SJCRH30 (cell line): ENCODE data around the gene SORBS1. TPM values are rescaled to one million over a fixed set of nuclear protein-coding genes. Genes with fewer than 3 reads are reported as not detected.
A peak's percentile ranks its signal among the peaks of the same experiment; 100 is the strongest.

ENCODE experiments used
- DNase-seq, 2 experiments: peaks; one replicate each; pipeline ENCODE4 v3.0.0-alpha.2; 2015 to 2020
- H3K27ac ChIP-seq: fragments of 250-450 bp; sonication (Bioruptor Pico); 2 replicates; pipeline ENCODE4 v1.5.1; 2020; ENCODE audit warnings: mild to moderate bottlenecking, moderate library complexity
- H3K27me3 ChIP-seq: fragments of 250-450 bp; sonication (Bioruptor Pico); 2 replicates; pipeline ENCODE4 v1.5.1; 2020; ENCODE audit warnings: mild to moderate bottlenecking, moderate library complexity
- H3K36me3 ChIP-seq: fragments of 250-450 bp; sonication (Bioruptor Pico); 2 replicates; pipeline ENCODE4 v1.5.1; 2020; ENCODE audit warnings: mild to moderate bottlenecking, moderate library complexity
- H3K4me1 ChIP-seq: fragments of 250-450 bp; sonication (Bioruptor Pico); 2 replicates; pipeline ENCODE4 v1.5.1; 2020; ENCODE audit warnings: mild to moderate bottlenecking, moderate library complexity
- H3K4me3 ChIP-seq: fragments of 250-450 bp; sonication (Bioruptor Pico); 2 replicates; pipeline ENCODE4 v1.5.1; 2020; ENCODE audit warnings: mild to moderate bottlenecking, moderate library complexity
- H3K9me3 ChIP-seq: fragments of 250-450 bp; sonication (Bioruptor Pico); replicated peaks from 2 replicates; pipeline ENCODE4 v1.5.1; 2020; ENCODE audit warnings: mild to moderate bottlenecking, moderate library complexity
- total RNA-seq: library from RNA; depleted of rRNA; stranded (reverse); fragments of >200 nt; shearing (Covaris generic); gene quantifications from 2 replicates; pipeline ENCODE4 v1.2.3, GENCODE V29; 2014; rRNA removed

SORBS1 gene
- total RNA-seq, 1 experiment from 2014 or later = 17.1 TPM

GRCh38 chr10:95275726-95276366 is 285.3 kb downstream of the SORBS1 start:
- Histone ChIP-seq H3K9me3 (no peaks in the 10 kb centered on the region), H3K4me1 (peaks cover 4% of the 10 kb centered on the region; the same call in 1 of the 2 replicates), H3K36me3 (no peaks in the 10 kb centered on the region), H3K27ac (no peak overlapping the region), H3K27me3 (no peaks in the 10 kb centered on the region), H3K4me3 (no peak overlapping the region)
- DNase-seq = no peak

GRCh38 chr10:95273393-95274312 is 287.5 kb downstream of the SORBS1 start:
- Histone ChIP-seq H3K4me3 (no peak overlapping the region), H3K9me3 (no peaks in the 10 kb centered on the region), H3K27ac (no peak overlapping the region), H3K27me3 (no peaks in the 10 kb centered on the region), H3K36me3 (no peaks in the 10 kb centered on the region), H3K4me1 (peaks cover 4% of the 10 kb centered on the region; the same call in 1 of the 2 replicates)
- DNase-seq = no peak

- Histone ChIP-seq H3K4me1 (peaks cover 7% of the 10 kb centered on the region; the same call in 1 of the 2 replicates), H3K4me3 (no peak overlapping the region), H3K36me3 (no peaks in the 10 kb centered on the region), H3K27ac (no peak overlapping the region), H3K9me3 (no peaks in the 10 kb centered on the region), H3K27me3 (no peaks in the 10 kb centered on the region)
- DNase-seq = no peak
Measured at GRCh38 chr10:95268438-95268837, 292.7 kb downstream of the SORBS1 start.

- H3K36me3 ChIP-seq = no peaks in the 10 kb centered on the region
- H3K27ac ChIP-seq = no peak overlapping the region
- H3K27me3 ChIP-seq = no peaks in the 10 kb centered on the region
- H3K4me3 ChIP-seq = no peak overlapping the region
- no peaks in the 10 kb centered on the region for H3K9me3 ChIP-seq
- no peak for DNase-seq
- H3K4me1 ChIP-seq = peaks cover 6% of the 10 kb centered on the region; the same call in 1 of the 2 replicates
Measured at GRCh38 chr10:95267251-95267650, 293.9 kb downstream of the SORBS1 start.

GRCh38 chr10:95266674-95267095 is 294.5 kb downstream of the SORBS1 start:
- H3K27me3 ChIP-seq = no peaks in the 10 kb centered on the region
- H3K27ac ChIP-seq = no peak overlapping the region
- H3K4me1 ChIP-seq = peaks cover 6% of the 10 kb centered on the region; the same call in 1 of the 2 replicates
- no peaks in the 10 kb centered on the region for H3K9me3 ChIP-seq
- peak in 1 of 2 experiments; percentile 17 for DNase-seq
- no peak overlapping the region for H3K4me3 ChIP-seq
- no peaks in the 10 kb centered on the region for H3K36me3 ChIP-seq

- no peak overlapping the region for H3K27ac ChIP-seq
- H3K4me3 ChIP-seq = no peak overlapping the region
- no peak for DNase-seq
- peaks cover 15% of the 10 kb centered on the region for H3K4me1 ChIP-seq
- no peaks in the 10 kb centered on the region for H3K27me3 ChIP-seq
- no peaks in the 10 kb centered on the region for H3K36me3 ChIP-seq
- H3K9me3 ChIP-seq = no peaks in the 10 kb centered on the region
Measured at GRCh38 chr10:95265572-95265971, 295.6 kb downstream of the SORBS1 start.

GRCh38 chr10:95264227-95265051 is 296.7 kb downstream of the SORBS1 start:
- DNase-seq = no peak
- no peak overlapping the region for H3K27ac ChIP-seq
- no peak overlapping the region for H3K4me3 ChIP-seq
- peaks cover 19% of the 10 kb centered on the region for H3K4me1 ChIP-seq
- no peaks in the 10 kb centered on the region for H3K9me3 ChIP-seq
- no peaks in the 10 kb centered on the region for H3K27me3 ChIP-seq
- H3K36me3 ChIP-seq = no peaks in the 10 kb centered on the region

GRCh38 chr10:95263864-95264226 is 297.3 kb downstream of the SORBS1 start:
- H3K27ac ChIP-seq = no peak overlapping the region
- no peaks in the 10 kb centered on the region for H3K9me3 ChIP-seq
- DNase-seq = no peak
- peaks cover 19% of the 10 kb centered on the region for H3K4me1 ChIP-seq
- H3K27me3 ChIP-seq = no peaks in the 10 kb centered on the region
- no peak overlapping the region for H3K4me3 ChIP-seq
- H3K36me3 ChIP-seq = no peaks in the 10 kb centered on the region

- no peak overlapping the region for H3K27ac ChIP-seq
- H3K4me1 ChIP-seq = peaks cover 19% of the 10 kb centered on the region
- no peaks in the 10 kb centered on the region for H3K27me3 ChIP-seq
- no peaks in the 10 kb centered on the region for H3K9me3 ChIP-seq
- no peak overlapping the region for H3K4me3 ChIP-seq
- DNase-seq = no peak
- no peaks in the 10 kb centered on the region for H3K36me3 ChIP-seq
Measured at GRCh38 chr10:95262763-95263518, 298.2 kb downstream of the SORBS1 start.

- Histone ChIP-seq H3K4me3 (no peak overlapping the region), H3K36me3 (no peaks in the 10 kb centered on the region), H3K27me3 (no peaks in the 10 kb centered on the region), H3K4me1 (peaks cover 19% of the 10 kb centered on the region), H3K27ac (no peak overlapping the region), H3K9me3 (no peaks in the 10 kb centered on the region)
- no peak for DNase-seq
Measured at GRCh38 chr10:95261926-95262325, 299.2 kb downstream of the SORBS1 start.

Other genes with a start within 250 kb of the SORBS1 start
- gene ALDH18A1, start 95.3 kb upstream of the SORBS1 start, total RNA-seq = 85.1 and 85.2 TPM in 2 replicates
- gene TCTN3, start 132.6 kb upstream of the SORBS1 start, total RNA-seq = 22.5 and 23.3 TPM in 2 replicates
- gene ENTPD1, start 194.8 kb upstream of the SORBS1 start, total RNA-seq = 0.30 TPM in 1 of 2 replicates, not detected in the other